Measurements from ENCODE around the gene LCE3E.

The LCE3E gene

GRCh38 chr1:152537496-152537895 is 29.1 kb downstream of the LCE3E start:
- no peak for TF ChIP-seq CTCF (conservative IDR thresholded peaks at IDR 0.05; ENCODE audit: control insufficient read depth, insufficient read depth, low read depth, low read length)
- H3K4me3 ChIP-seq (ENCODE audit: control insufficient read depth, low read depth, low read length), result no peak overlapping the region
- no peak for DNase-seq (ENCODE audit: low read depth)

GRCh38 chr1:152535774-152536173 is 30.8 kb downstream of the LCE3E start:
- no peak for DNase-seq (ENCODE audit: low read depth)
- H3K4me3 ChIP-seq (ENCODE audit: control insufficient read depth, low read depth, low read length), result no peak overlapping the region
- no peak for TF ChIP-seq CTCF (conservative IDR thresholded peaks at IDR 0.05; ENCODE audit: control insufficient read depth, insufficient read depth, low read depth, low read length)

GRCh38 chr1:152533327-152533938 is 33.1 kb downstream of the LCE3E start:
- DNase-seq (ENCODE audit: low read depth), result peak; percentile 42
- H3K4me3 ChIP-seq (ENCODE audit: control insufficient read depth, low read depth, low read length), result no peak overlapping the region
- peak; percentile 71 for TF ChIP-seq CTCF (conservative IDR thresholded peaks at IDR 0.05; ENCODE audit: control insufficient read depth, insufficient read depth, low read depth, low read length)

GRCh38 chr1:152525080-152525641 is 41.4 kb downstream of the LCE3E start:
- no peak for TF ChIP-seq CTCF (conservative IDR thresholded peaks at IDR 0.05; ENCODE audit: control insufficient read depth, insufficient read depth, low read depth, low read length)
- DNase-seq (ENCODE audit: low read depth), result no peak

GRCh38 chr1:152520561-152521090 is 46.0 kb downstream of the LCE3E start:
- H3K4me3 ChIP-seq (ENCODE audit: control insufficient read depth, low read depth, low read length), result no peak overlapping the region
- no peak for DNase-seq (ENCODE audit: low read depth)
- TF ChIP-seq CTCF (conservative IDR thresholded peaks at IDR 0.05; ENCODE audit: control insufficient read depth, insufficient read depth, low read depth, low read length), result no peak

More at GRCh38 chr1:152525080-152525641, 41.4 kb downstream of the LCE3E start:
- H3K4me3 ChIP-seq (ENCODE audit: control insufficient read depth, low read depth, low read length), result no peak overlapping the region

GRCh38 chr1:152519851-152520250 is 46.7 kb downstream of the LCE3E start:
- no peak overlapping the region for H3K4me3 ChIP-seq (ENCODE audit: control insufficient read depth, low read depth, low read length)
- TF ChIP-seq CTCF (conservative IDR thresholded peaks at IDR 0.05; ENCODE audit: control insufficient read depth, insufficient read depth, low read depth, low read length), result no peak
- no peak for DNase-seq (ENCODE audit: low read depth)
